A549 (cell line): ENCODE measurements around the gene DOP1A. TPM values are rescaled to one million over a fixed set of nuclear protein-coding genes. Genes with fewer than 3 reads are reported as not detected.

Experiments
- ATAC-seq, 2 experiments: fragments of 200-7000 bp in 1 of 2; fragments of >200 bp in 1 of 2; cut with Nextera tagmentation in 1 of 2; cut with Tn5 transposase in 1 of 2; 3 replicates each; pipeline versions ENCODE4 v1.8.0 to v1.9.1; 2018 to 2020; ENCODE audit warnings: mild to moderate bottlenecking in 1 of 2, moderate library complexity in 1 of 2
- CTCF ChIA-PET: fragments of 300-600 bp; sonication (Branson Sonifier 250); formaldehyde crosslinking; extraction: SDS; loops from one replicate; lab custom pipeline; 2021; ENCODE audit warnings: antibody characterized with exemption, inconsistent platforms; lab: Yijun Ruan, JAX
- POLR2A ChIA-PET: fragments of 350-600 bp; formaldehyde crosslinking; extraction: SDS; loops from one replicate; lab custom pipeline; 2021; ENCODE audit warnings: antibody characterized with exemption, inconsistent platforms; lab: Yijun Ruan, JAX
- DNase-seq, 2 experiments: peaks; one replicate each; pipeline versions ENCODE4 v3.0.0 to v3.0.0-alpha.2; 2011 to 2016; ENCODE audit warnings: low read depth in 1 of 2, low spot score in 1 of 2
- FAIRE-seq: peaks from 2 replicates; lab custom pipeline; 2011; peaks lifted over from hg19 to GRCh38; lab: Jason Lieb, UNC
- H3K27ac ChIP-seq, 2 experiments: fragments of >200 bp; sonication (Bioruptor Twin); formaldehyde crosslinking; 3 replicates each; pipeline ENCODE4 v1.5.1; 2016 to 2017
- H3K4me1 ChIP-seq: fragments of >200 bp; sonication (Bioruptor Twin); formaldehyde crosslinking; 3 replicates; pipeline ENCODE4 v1.6.1; 2016
- H3K4me2 ChIP-seq: fragments of >200 bp; sonication (Bioruptor Twin); formaldehyde crosslinking; 3 replicates; pipeline ENCODE4 v1.6.1; 2016
- H3K4me3 ChIP-seq: fragments of >200 bp; sonication (Bioruptor Twin); formaldehyde crosslinking; 3 replicates; pipeline ENCODE4 v1.5.1; 2016
- H3K9me3 ChIP-seq: fragments of >200 bp; sonication (Bioruptor Twin); formaldehyde crosslinking; 3 replicates; pipeline ENCODE4 v1.6.1; 2016
- BHLHE40 ChIP-seq: IDR thresholded peaks from 2 replicates; pipeline ENCODE4 v1.6.1; 2012; ENCODE audit warnings: low read depth, low read length, inconsistent platforms
- CEBPB ChIP-seq, 2 experiments: fragments of >200 bp in 1 of 2; sonication (Bioruptor Twin) in 1 of 2; formaldehyde crosslinking in 1 of 2; IDR thresholded peaks; 2 replicates each; pipeline ENCODE4 v1.6.1; 2012 to 2016
- CHD4 ChIP-seq: fragments of 200-600 bp; sonication (generic); IDR thresholded peaks from 2 replicates; pipeline ENCODE4 v1.6.1; 2016; ENCODE audit warnings: antibody characterized with exemption, mild to moderate bottlenecking, borderline replicate concordance
- EHMT2 ChIP-seq: fragments of 200-600 bp; sonication (generic); IDR thresholded peaks from 2 replicates; pipeline ENCODE4 v1.6.1; 2016; ENCODE audit warnings: antibody characterized with exemption, low read depth, mild to moderate bottlenecking, moderate library complexity
- ELK1 ChIP-seq: fragments of 150-350 bp; IDR thresholded peaks from 2 replicates; pipeline ENCODE4 v1.6.1; 2014; ENCODE audit warnings: low read depth, mild to moderate bottlenecking, low read length
- FOSL2 ChIP-seq, 2 experiments: fragments of 450-650 bp in 1 of 2; fragments of >200 bp in 1 of 2; sonication (Bioruptor Twin) in 1 of 2; formaldehyde crosslinking; IDR thresholded peaks; 2 replicates each; pipeline versions ENCODE4 v1.5.0 to v1.6.1; 2016 to 2020; ENCODE audit warnings: mild to moderate bottlenecking in 1 of 2, moderate library complexity in 1 of 2
- HDAC2 ChIP-seq: fragments of 200-600 bp; sonication (generic); IDR thresholded peaks from 2 replicates; pipeline ENCODE4 v1.6.1; 2016
- HEYL ChIP-seq: fragments of 250-450 bp; sonication (Bioruptor Pico); IDR thresholded peaks from 2 replicates; pipeline ENCODE4 v1.8.0; 2021; ENCODE audit warnings: mild to moderate bottlenecking, moderate library complexity
- HOXB13 ChIP-seq: fragments of 250-450 bp; sonication (Bioruptor Pico); IDR thresholded peaks from 2 replicates; pipeline ENCODE4 v1.5.0; 2020; ENCODE audit warnings: low read depth, mild to moderate bottlenecking, moderate library complexity
- JUN ChIP-seq, 2 experiments: fragments of >200 bp; sonication (Bioruptor Twin); formaldehyde crosslinking; IDR thresholded peaks; 2 replicates in 1 of 2; 3 replicates in 1 of 2; pipeline ENCODE4 v1.6.1; 2016 to 2017
- NFE2L2 ChIP-seq: fragments of 150-350 bp; conservative IDR thresholded peaks from 2 replicates; pipeline ENCODE4 v1.6.1; 2014; ENCODE audit warnings: low read length
- NR3C1 ChIP-seq: fragments of >200 bp; sonication (Bioruptor Twin); formaldehyde crosslinking; IDR thresholded peaks from 3 replicates; pipeline ENCODE4 v1.6.1; 2017
- RAD21 ChIP-seq, 2 experiments: fragments of >200 bp in 1 of 2; sonication (Bioruptor Twin) in 1 of 2; formaldehyde crosslinking in 1 of 2; IDR thresholded peaks in 1 of 2; conservative IDR thresholded peaks in 1 of 2; 2 replicates in 1 of 2; 3 replicates in 1 of 2; pipeline ENCODE4 v1.6.1; 2012 to 2018; ENCODE audit warnings: inconsistent platforms in 1 of 2
- RNF2 ChIP-seq: fragments of 200-600 bp; sonication (generic); IDR thresholded peaks from 2 replicates; pipeline ENCODE4 v1.6.1; 2016; ENCODE audit warnings: low read depth, mild to moderate bottlenecking, antibody characterized with exemption, moderate library complexity, borderline replicate concordance
- SMC3 ChIP-seq: fragments of >200 bp; sonication (Bioruptor Twin); formaldehyde crosslinking; IDR thresholded peaks from 3 replicates; pipeline ENCODE4 v1.6.1; 2018; ENCODE audit warnings: inconsistent platforms
- ZFP36 ChIP-seq: fragments of 450-650 bp; IDR thresholded peaks from 2 replicates; pipeline ENCODE4 v1.6.1; 2014; ENCODE audit warnings: borderline replicate concordance; ENCODE audit not compliant: partially characterized antibody
- ZSCAN20 ChIP-seq: fragments of 250-450 bp; sonication (Bioruptor Pico); IDR thresholded peaks from 2 replicates; pipeline ENCODE4 v1.8.0; 2022; ENCODE audit warnings: mild to moderate bottlenecking, moderate library complexity
- polyA plus RNA-seq, 4 experiments: library from polyadenylated mRNA; depleted of rRNA in 3 of 4; stranded (reverse); fragments of >200 nt; fragmentation: RNase III in 1 of 4; extraction: RNeasy Plus Mini Kit Qiagen cat#74134 plus additional on column Dnase treatment in 1 of 4; gene quantifications; 2 replicates in 3 of 4; 3 replicates in 1 of 4; pipeline ENCODE4 v1.2.3, GENCODE V29; 2011 to 2017
- TF ChIP-seq, protein P1 (sequence below): IDR thresholded peaks from 2 replicates; pipeline ENCODE4 v1.6.1; 2012; ENCODE audit warnings: low read depth, borderline replicate concordance
- TF ChIP-seq, protein P2 (sequence below): fragments of 450-650 bp; IDR thresholded peaks from 2 replicates; pipeline ENCODE4 v1.6.1; 2014; ENCODE audit warnings: antibody characterized with exemption

DOP1A gene
- polyA plus RNA-seq, 2 of the 4 experiments (the other 2 are of a cell fraction) = 2.2 to 5.9 TPM

DNA sequence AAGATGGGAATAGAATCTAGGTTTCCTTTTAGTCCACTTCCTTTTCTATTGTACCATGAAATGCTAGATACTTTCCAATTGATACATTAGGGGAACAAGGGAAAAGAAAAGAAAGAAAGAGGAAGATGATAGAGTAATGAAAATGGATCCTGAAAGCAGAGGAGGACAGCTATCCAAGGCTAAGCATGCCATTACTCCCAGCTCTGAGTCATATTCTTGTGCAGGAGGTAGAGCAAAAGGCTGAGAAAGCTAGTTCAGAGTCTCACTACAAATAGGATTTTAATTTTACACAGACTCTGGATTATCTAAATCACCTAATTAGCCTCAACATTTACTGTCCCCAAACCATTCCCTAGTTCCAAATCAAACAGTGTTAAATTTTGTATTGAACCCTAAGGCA, 149.3 kb downstream of the DOP1A start:
- FAIRE-seq (no peak), ATAC-seq (no peak)

More for the DNA sequence above, 149.3 kb downstream of the DOP1A start:
- ChIA-PET CTCF (interaction anchor here (1.0 to 4.0 kb wide), 4 partner anchors 150 to 297 kb away, joined by 3 to 38 read pairs (median 22); partner anchors contain the start of genes DOP1A, PRSS35 and UBE3D), POLR2A (no interaction called here)
- DNase-seq = no peak
- Histone ChIP-seq H3K4me2 (no peak overlapping the region), H3K9me3 (no peaks in the 10 kb centered on the region), H3K27ac (no peak overlapping the region), H3K4me1 (no peaks in the 10 kb centered on the region), H3K4me3 (no peak overlapping the region)
- TF ChIP-seq FOSL2 (IDR thresholded peaks at IDR 0.05) (no peak), FOSL2 (CRISPR knock-in tag; IDR thresholded peaks at IDR 0.05) (no peak), NFE2L2 (no peak), CHD4 (no peak), SMC3 (no peak), EHMT2 (no peak), NR3C1 (no peak), JUN (IDR thresholded peaks at IDR 0.05) (no peak), ZFP36 (no peak), CEBPB (IDR thresholded peaks at IDR 0.05) (no peak), ELK1 (no peak), ZSCAN20 (CRISPR knock-in tag) (no peak), RNF2 (no peak), HDAC2 (no peak), HOXB13 (CRISPR knock-in tag) (no peak), BHLHE40 (no peak), RAD21 (conservative IDR thresholded peaks at IDR 0.05 in 1 of 2, IDR thresholded peaks at IDR 0.05 in 1 of 2) (no peak), HEYL (CRISPR knock-in tag) (no peak)
- TF ChIP-seq, protein P1, sequence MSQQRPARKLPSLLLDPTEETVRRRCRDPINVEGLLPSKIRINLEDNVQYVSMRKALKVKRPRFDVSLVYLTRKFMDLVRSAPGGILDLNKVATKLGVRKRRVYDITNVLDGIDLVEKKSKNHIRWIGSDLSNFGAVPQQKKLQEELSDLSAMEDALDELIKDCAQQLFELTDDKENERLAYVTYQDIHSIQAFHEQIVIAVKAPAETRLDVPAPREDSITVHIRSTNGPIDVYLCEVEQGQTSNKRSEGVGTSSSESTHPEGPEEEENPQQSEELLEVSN = no peak
- TF ChIP-seq, protein P2, sequence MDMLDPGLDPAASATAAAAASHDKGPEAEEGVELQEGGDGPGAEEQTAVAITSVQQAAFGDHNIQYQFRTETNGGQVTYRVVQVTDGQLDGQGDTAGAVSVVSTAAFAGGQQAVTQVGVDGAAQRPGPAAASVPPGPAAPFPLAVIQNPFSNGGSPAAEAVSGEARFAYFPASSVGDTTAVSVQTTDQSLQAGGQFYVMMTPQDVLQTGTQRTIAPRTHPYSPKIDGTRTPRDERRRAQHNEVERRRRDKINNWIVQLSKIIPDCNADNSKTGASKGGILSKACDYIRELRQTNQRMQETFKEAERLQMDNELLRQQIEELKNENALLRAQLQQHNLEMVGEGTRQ = no peak

Other genes with a start within 250 kb of the DOP1A start
- gene UBE3D, start 1.8 kb upstream of the DOP1A start, polyA plus RNA-seq (2011; rRNA removed) = 6.2 and 6.5 TPM in 2 replicates
- gene UBE3D, start 1.8 kb upstream of the DOP1A start, polyA plus RNA-seq (2017; fragmentation: RNase III; extraction: RNeasy Plus Mini Kit Qiagen cat#74134 plus additional on column Dnase treatment) = 4.0 to 4.9 TPM (median 4.4 TPM) in 3 replicates
- 43.3 and 51.7 TPM in 2 replicates for gene PGM3, start 125.6 kb downstream of the DOP1A start, polyA plus RNA-seq (2011; rRNA removed)
- gene PGM3, start 125.6 kb downstream of the DOP1A start, polyA plus RNA-seq (2017; fragmentation: RNase III; extraction: RNeasy Plus Mini Kit Qiagen cat#74134 plus additional on column Dnase treatment) = 37.3 to 42.5 TPM (median 40.2 TPM) in 3 replicates
- 4.2 and 4.7 TPM in 2 replicates for gene RWDD2A, start 125.7 kb downstream of the DOP1A start, polyA plus RNA-seq (2011; rRNA removed)
- 1.7 to 2.2 TPM (median 1.9 TPM) in 3 replicates for gene RWDD2A, start 125.7 kb downstream of the DOP1A start, polyA plus RNA-seq (2017; fragmentation: RNase III; extraction: RNeasy Plus Mini Kit Qiagen cat#74134 plus additional on column Dnase treatment)